Cerebellar cortex (tissue), 1 donor: ENCODE results near the gene TNFRSF6B.

Experiments used
- DNase-seq: peaks from one replicate; pipeline ENCODE4 v3.0.0-alpha.2; 2015; ENCODE audit warnings: low spot score

The TNFRSF6B gene

DNA sequence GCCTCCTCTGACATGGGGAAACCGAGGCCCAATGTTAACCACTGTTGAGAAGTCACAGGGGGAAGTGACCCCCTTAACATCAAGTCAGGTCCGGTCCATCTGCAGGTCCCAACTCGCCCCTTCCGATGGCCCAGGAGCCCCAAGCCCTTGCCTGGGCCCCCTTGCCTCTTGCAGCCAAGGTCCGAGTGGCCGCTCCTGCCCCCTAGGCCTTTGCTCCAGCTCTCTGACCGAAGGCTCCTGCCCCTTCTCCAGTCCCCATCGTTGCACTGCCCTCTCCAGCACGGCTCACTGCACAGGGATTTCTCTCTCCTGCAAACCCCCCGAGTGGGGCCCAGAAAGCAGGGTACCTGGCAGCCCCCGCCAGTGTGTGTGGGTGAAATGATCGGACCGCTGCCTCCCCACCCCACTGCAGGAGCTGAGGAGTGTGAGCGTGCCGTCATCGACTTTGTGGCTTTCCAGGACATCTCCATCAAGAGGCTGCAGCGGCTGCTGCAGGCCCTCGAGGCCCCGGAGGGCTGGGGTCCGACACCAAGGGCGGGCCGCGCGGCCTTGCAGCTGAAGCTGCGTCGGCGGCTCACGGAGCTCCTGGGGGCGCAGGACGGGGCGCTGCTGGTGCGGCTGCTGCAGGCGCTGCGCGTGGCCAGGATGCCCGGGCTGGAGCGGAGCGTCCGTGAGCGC lies 1.6 kb downstream of the TNFRSF6B start:
- DNase-seq = no peak

DNA sequence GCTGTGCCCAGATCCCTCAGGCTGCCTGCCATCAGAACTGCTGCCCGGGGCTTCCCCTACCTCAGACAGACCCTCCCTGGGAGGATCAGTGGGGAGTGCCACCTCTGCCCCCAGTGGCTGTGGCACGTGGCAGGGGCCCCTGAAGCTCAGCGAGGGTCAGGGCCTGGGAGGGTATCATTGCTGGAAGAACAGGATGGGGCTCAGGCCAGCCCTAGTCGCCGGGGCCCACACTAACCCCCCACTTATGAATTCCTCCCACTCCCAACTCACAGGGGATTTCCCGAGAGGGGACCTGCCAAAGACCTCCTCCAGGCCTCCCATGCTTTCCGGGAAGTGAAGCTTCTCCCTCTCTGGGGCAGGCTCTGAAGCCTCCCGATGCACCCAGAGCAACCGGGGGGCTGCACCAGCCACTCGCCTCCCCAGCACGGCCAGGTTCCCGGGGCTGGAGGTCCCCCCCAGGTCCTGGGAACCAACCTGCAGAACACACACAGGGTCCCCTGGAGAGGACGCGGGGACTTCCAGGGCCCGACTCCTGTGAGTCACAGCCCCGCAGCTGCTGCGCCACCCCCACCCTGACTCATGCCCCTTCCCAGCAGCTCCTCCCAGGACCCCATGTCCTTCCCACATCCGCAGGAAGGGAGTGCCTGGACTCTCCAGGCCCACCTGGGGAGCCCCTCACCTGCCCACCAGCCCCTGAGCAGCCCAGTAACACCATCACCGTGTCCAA lies 2.5 kb downstream of the TNFRSF6B start:
- DNase-seq = no peak

DNA sequence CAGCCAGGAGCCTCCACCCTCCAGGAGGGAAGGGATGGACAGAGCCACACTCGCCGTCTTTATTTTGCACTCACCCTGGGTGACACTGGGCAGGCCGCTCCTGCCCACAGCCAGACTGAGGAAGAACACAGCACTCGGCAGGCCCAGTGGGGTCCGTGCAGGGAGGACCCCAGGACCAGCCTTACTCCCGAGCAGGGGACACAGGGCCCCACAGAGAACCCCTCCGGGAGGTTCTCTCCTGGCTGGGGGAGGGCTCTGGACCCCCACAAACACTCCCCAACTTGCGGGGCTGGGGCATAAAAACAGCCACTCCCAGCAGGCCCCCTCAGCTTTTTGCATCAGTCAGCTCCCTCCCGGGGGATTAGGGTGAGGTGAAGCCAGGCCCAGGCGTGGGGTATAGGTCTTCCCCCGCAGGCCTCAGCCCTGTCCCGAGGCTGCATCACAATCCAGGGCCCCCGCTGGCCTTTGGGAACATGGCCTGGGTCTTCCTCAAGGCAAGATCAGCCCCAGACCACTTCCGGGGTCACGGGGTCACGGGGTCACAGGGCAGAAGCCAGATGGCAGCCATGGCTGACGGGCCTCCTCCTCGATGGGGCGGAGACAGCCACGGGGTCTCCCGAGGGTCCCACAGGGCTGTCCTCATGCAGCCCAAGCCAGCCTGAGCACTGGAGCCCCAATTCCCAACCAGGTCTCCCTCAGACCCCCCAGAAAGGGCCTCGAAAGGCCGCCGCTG lies 3.2 kb downstream of the TNFRSF6B start:
- DNase-seq = no peak

DNA sequence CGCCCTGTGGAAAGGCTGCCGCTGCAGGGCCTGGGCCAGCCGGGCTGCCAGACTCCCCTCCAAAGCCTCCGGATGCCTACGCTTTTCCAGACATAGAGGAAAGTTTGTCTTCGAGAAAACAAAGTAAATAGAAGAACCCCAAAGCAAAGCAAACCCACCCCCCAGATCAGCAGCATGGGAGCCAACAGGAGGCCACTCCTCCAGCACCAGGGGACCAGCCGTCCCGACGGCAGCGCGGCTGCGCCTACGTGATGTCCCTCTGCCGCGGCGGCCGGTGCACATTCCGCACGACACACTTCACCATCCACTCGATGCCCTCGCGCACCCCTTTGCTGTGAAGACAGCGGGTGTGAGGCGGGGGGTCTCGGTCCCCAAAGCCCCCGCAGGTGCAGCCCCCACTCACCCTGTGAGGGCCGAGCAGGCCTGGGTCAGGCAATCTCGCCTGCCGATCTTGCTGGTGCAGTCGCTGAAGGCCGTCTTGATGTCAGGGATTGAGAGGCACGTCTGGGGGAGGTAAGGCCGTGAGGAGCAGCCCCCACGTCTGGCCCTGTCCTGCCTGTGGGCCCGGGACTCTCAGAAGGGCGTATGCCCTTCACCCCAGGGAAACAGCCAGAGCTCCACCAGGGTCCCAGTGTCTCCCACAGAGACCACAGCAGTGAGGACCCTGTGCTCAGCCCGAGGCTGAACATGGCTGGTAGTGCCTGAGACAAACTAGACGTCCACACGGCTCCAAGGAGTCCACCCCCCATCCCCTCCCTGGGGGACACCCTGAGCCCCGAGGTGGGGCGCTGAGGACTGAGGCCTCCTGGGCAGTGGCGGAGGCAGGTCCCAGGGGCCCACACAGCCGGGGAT lies 4.0 kb downstream of the TNFRSF6B start:
- DNase-seq = no peak

DNA sequence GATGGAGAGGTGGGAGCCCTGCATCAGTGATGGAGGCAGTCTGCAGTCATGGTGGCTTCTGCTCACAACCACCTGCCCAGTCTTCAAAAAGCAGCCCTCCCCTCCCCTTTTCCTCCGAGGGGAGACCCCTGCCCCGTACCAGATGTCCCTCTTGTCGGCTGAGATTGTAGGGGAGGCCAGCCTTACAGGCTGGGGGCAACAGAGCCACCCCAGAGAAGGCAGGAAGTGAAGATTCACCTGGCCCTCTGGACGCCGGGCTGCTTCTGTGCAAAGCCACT lies 4.5 kb downstream of the TNFRSF6B start:
- no peak for DNase-seq

DNA sequence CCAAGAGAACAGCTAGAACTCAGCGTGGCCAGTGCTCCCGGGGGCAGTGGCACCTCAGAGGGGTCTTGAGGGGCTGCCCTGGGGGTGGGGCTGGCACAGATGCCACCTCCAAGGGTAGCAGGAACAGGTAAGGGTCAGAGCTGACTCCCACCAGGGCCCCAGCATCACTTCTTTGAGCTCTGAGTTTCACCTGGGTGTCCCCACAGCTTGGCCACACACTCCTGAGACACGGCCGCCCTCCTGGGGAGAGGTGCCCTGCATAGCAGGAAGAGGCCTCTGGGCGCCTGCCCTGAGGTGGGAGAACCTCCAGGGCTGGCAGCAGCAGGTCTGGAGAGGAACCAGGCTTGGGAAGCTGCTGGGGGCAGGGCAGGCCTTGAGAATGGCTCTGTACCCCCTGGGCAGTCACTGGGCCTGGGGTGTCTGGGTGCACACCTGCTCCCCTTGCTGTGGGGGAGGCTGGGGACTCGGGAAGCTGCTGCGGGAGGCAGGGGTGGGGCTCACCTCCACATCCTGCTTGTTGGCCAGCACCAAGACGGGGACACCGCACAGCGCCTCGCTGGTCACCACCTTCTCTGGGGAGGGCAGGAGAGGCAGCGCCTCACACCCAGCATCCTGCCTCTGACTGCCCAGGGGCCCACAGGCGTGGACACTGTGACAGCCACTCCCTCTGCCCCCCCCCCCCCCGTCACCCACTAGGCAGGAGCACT lies 5.0 kb downstream of the TNFRSF6B start:
- DNase-seq = no peak

DNA sequence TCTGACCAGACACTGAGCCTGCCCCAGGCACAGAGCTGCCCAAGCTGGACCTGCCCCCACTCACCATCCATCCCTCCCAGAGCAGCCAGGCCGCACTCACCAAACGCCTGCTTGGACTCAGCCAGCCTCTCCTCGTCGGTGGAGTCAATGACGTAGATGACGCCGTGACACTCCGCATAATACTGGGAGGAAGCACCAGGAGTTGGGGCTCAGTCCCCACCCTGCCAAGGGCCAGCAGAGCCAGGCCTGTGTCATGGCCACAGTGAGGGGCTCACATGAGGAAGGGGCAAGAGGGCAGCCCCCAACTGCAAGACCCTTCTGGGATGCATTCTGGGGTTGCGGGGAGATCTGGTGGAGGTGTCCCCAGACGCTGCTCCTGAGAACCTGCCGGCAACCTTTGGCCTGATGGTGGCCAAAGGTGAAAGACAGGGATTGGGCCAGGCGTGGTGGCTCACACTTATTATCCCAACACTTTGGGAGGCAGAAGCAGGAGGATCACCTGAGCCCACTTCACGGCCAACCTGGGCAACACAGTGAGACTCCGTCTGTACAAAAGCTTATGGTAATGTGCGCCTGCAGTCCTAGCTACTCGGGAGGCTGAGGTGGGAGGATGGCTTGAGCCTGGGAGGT lies 5.7 kb downstream of the TNFRSF6B start:
- no peak for DNase-seq

DNA sequence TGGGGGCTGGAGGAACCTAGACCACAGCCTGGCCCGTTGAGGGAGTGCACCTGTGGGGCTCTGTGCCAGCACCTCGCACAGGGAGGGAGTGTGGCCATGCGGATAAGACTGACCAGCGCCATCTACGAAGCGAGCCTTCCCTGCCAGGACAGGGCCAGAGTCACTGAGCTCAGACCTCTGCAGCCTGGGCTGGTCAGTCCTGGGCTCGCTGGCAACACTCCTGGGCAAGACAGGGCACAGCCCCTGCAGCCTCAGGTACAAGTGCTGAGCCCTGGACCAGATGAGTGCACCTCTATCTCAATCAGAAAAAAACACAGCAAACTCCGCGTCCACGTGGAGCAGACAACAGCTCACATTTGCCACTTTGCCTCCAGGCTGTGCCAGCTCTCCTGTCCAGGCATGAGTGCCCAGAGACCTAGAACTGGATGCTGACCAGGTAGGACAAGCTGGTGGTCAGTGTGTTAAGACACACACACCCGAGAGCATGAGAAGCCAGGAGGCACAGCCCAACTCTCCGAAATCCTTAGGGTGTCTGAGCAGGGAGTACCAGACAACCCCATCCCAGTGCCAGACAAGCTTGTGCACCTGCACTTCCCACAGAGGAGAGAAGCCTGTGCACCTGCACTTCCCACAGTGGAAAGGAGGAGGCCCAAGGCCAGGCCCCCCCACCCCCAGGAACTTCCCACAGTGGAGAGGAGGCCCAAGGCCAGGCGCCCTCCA lies 6.5 kb downstream of the TNFRSF6B start:
- DNase-seq = no peak

DNA sequence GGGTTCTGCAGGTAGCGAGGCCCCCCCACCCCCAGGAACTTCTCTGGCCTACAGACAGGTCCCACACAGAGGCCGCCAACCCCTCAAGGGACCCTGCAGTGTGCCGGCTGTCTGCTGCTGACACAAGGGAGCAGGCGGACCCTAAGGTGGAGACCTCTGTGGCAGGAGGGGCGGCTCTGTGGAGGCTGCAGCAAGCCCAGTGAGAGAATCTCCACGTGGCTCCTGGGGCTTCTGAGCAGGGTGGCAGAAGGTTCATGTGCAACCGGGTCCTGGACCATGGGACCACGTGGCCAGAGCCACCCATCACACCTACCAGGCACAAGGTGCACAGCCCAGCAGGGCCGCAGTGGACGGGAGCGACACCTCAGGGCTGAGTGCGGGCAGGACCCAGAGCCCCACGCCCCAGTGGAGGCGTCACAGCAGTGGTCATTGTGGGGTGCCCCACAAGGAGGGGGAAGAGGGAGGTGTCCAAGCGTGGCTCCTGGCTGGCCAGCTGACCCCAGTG lies 7.1 kb downstream of the TNFRSF6B start:
- no peak for DNase-seq

DNA sequence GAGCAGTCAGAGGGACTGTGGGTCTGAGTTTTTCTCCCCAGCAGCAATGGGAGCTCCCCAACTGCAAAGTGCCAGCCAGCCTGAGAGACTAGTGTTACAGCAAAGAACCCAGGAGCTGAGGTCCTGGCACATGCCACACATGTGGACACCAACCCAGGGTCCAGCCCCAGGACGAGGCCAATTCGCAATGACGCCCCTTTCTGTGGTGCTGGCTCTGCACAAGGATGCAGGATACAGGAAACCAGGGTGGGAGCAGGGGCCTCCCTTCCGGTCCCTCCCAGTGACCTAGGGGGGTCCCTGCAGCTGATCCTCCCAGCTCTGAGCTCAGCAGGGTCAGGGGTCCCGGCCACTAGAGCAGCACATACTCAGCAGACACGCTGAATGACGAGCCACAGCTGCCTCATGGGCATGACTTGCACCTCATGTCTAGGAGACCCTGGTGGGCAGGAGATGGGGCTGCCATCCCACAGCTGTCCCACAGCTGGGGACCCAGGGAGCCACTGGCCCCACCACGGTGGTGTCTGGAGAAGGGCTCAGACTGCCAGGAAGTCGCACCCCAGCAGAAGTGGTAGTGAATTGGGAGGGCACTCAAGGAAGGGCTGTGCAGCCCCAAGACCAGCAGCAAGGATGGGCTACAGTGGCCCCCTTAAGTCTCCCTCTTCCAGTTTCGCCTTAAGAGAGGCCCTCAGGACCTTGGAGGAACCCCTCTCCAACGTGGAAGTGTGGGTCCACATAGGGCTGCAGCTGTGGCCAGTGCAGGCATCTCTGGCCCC lies 7.7 kb downstream of the TNFRSF6B start:
- no peak for DNase-seq

DNA sequence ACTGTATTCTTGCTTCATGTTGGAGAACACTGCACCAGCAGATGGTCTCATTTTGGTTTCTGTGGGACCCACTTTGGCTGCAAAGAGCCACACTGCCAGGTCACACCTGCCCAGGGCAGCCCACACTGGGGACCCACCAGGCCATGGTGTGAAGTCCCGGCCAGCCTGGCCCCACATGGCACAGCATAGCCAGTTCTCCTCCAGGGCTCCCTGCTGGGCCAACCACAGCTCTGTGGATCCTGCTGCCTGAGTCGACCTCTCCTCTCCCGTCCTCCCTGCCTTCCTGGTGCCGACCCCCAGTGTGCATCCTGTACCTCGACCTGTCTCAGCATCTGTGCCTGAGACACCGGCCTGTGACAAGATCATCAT lies 8.3 kb downstream of the TNFRSF6B start:
- no peak for DNase-seq

DNA sequence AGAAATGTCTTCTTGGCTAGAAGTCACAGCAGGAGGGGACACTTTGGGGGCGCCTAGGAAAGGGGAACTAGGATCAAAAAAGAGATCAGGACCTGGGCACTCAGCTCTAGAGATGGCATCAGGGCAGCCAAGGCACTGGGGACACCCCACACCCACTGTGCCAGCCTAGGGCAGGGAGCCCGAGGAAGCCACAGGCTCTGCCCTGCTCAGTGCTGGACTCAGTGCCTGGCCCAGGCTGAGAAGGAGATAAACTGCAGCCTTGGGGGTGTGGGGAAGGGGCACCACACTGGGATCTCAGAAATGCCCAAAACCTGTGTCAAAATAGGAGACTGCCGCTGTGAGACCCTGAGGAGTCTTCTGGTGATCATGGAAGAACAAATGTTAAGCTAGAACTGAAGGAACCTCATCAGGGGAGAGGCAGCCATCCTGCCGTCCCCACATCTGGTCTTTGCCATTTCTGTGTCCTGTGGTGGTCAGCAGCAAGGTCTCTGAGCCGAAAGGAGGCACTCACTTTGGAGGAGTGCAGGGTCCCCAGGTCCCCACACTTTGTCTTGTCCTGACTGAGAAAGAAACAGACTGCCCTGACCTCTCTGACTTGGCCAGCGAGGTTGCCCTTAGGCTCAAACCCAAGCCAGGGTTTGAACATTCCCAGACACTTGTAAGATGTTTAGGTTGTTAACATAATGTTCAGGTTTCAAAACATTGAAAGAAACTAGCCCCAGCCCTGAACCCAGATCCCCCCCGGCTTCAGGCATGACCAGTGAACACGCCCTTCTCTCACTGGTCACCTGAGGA lies 9.0 kb downstream of the TNFRSF6B start:
- no peak for DNase-seq

DNA sequence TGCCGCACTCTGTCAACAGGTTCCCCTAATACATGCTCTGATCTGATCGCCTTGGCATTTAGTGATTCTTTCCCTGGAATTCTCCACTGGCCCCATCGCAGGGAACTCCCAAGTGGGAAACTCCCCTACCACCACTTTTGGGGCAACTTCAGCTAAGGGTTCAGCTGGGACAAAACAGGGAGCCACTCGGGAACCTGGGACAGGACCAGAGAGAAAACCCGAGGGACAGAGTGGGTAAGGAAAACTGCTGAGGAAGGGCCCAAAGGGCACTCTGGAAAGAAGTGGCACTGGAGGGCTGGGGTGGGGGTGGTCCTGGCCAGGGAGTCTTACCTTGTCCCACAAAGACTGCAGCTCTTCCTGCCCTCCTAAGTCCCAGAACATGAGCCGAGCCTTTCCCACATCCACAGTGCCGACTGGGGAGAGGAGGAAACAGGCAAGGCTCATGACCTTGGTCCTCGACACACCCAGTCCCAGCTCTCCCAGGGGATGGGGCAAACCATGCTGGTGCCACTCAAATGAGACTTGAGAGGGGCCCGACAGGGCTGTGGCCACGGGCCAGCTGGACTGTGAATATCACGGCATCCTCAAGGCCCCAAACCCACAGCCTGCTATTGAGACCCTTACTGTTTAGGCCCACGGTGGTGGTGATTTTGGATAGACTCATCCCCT lies 9.7 kb downstream of the TNFRSF6B start:
- DNase-seq = no peak

DNA sequence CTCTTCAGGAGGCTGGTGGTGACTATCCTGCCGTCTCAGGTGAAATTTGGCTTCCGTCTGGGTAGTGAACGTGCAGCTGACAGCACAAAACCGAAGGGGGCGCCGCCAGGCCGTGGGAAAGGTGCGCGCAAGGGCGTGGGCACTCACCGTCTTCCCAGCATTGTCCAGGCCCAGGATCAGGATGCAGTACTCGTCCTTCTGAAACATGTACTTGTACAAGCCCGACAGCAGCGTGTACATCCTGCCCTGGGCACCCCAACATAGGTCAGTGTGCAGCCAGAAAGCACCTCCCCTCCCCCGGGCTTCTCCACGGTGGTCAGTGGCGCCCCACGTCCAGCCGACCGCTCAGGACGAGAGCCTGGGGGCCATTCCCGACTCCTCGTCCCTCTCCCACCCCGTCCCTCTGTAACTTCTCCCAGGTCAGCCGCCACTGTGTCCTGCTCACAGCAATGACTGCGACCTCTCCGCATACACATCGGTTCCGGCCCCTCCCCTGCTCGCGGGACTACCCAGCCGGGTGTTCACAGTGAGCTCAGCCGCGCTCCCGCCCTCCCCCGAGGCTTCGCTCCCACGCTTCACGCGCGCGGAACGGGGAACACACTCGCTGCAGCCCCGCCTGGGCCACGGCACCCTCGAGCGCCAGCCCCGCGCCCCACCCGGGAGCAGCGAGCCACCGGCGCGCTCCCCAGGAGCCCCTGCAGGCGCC lies 10.6 kb downstream of the TNFRSF6B start:
- DNase-seq = peak; percentile 37

DNA sequence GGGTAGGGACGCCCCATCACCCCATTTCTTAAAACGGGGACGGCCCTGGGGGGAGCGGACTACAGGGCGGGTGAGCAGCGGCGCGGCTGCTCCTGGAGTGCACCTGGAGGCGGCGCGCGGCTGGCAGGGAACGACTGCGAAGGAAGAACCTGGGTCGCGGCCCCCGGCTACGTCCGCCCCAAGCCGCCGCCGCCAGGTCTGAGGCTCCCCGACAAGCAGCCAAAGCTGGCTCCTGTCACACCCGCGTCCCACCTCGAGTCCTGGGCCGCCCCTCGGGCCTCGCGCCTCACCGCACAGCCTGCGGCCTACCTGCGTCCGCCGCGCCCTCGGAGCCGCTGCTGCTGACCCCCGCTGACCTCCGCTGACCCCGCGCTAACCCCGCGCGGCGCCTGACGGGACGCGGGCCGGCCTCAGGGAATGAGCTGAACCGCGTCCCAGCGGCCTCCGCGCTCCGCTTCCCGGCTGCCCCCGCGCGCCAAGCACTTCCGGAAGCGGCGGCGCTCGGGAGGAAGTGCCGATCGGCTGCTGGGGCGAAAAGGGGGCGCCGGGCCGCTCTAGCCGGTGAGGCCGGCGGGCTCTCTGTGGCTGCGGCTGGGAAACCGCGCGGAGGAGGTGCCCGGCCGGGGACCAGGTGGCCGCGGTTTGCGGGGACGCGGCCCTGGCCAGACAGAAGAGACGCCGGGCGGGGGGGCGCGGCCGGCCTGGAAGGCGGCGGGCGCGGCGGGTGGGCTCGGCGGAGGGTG lies 11.3 kb downstream of the TNFRSF6B start, which contains the start of the genes ARFRP1 and ZGPAT:
TSS of gene ARFRP1 (minus strand) at position 419 of the 743 bp plus-strand sequence. CDS start 885 bp downstream, outside the sequence.
TSS of gene ZGPAT (plus strand) at position 482 of the 743 bp plus-strand sequence. CDS start 542 bp downstream, outside the sequence.
- DNase-seq = peak; percentile 78

DNA sequence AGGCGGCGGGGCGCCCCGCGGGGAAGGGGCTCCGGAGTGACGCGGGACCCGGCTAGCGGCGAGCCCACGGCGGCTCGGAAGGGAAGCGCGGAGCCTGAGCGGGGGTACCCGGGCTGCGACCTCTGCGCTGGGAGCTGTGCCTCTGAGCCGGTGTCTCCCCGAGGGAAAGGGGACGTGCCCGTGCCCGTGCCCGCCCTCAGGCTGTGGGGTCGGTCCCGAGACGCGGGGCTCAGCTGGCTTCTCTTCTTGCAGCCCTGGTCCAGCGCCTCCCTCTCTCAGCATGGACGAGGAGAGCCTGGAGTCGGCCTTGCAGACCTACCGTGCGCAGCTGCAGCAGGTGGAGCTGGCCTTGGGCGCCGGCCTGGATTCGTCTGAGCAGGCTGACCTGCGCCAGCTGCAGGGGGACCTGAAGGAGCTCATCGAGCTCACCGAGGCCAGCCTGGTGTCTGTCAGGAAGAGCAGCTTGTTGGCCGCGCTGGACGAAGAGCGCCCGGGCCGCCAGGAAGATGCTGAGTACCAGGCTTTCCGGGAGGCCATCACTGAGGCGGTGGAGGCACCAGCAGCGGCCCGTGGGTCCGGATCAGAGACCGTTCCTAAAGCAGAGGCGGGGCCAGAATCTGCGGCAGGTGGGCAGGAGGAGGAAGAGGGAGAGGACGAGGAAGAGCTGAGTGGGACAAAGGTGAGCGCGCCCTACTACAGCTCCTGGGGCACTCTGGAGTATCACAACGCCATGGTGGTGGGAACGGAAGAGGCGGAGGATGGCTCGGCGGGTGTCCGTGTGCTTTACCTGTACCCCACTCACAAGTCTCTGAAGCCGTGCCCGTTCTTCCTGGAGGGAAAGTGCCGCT lies 12.1 kb downstream of the TNFRSF6B start:
- no peak for DNase-seq
